Lung (tissue), 12 donors: Measurements from ENCODE around the gene RNASE11. TPM values are rescaled to one million over a fixed set of nuclear protein-coding genes. Genes with fewer than 3 reads are reported as not detected.

ENCODE experiments used
- ATAC-seq: fragments of 200-7000 bp; cut with Tn5 transposase; one replicate; pipeline ENCODE4 v1.9.1; 2020; ENCODE audit warnings: moderate number of reproducible peaks; ENCODE audit not compliant: insufficient read depth, low FRiP score
- DNase-seq, 3 donors: peaks; one replicate each; pipeline ENCODE4 v3.0.0-alpha.2; 2013 to 2017
- H3K27ac ChIP-seq, 2 donors: one replicate each; pipeline ENCODE4 v1.5.1; 2013; ENCODE audit warnings: mild to moderate bottlenecking in 2 of 2, moderate library complexity in 2 of 2, control low read depth in 1 of 2, inconsistent platforms in 1 of 2, low read depth in 1 of 2, low read length in 1 of 2
- H3K27me3 ChIP-seq, 3 donors: one replicate each; pipeline ENCODE4 v1.5.1; 2013; ENCODE audit warnings: low read length in 2 of 3; ENCODE audit not compliant: control insufficient read depth in 3 of 3, insufficient read depth in 3 of 3
- H3K36me3 ChIP-seq, 4 donors: one replicate each; pipeline ENCODE4 v1.5.1; 2013; ENCODE audit warnings: low read length in 4 of 4, mild to moderate bottlenecking in 1 of 4, moderate library complexity in 1 of 4; ENCODE audit not compliant: control insufficient read depth in 4 of 4, insufficient read depth in 4 of 4
- H3K4me1 ChIP-seq, 5 donors: one replicate each; pipeline ENCODE4 v1.5.1; 2013; ENCODE audit warnings: low read length in 5 of 5, mild to moderate bottlenecking in 2 of 5, moderate library complexity in 1 of 5; ENCODE audit not compliant: control insufficient read depth in 5 of 5, insufficient read depth in 5 of 5
- H3K4me3 ChIP-seq: one replicate; pipeline ENCODE4 v1.5.1; 2013; ENCODE audit warnings: mild to moderate bottlenecking, control low read depth, moderate library complexity
- H3K9ac ChIP-seq, 2 donors: one replicate each; pipeline ENCODE4 v1.5.1; 2013; ENCODE audit warnings: low read length in 2 of 2, control low read depth in 1 of 2; ENCODE audit not compliant: insufficient read depth in 1 of 2
- H3K9me3 ChIP-seq, 4 donors: one replicate each; pipeline ENCODE4 v1.5.1; 2013; ENCODE audit warnings: low read length in 3 of 4, mild to moderate bottlenecking in 1 of 4, moderate library complexity in 1 of 4; ENCODE audit not compliant: control insufficient read depth in 4 of 4, insufficient read depth in 3 of 4
- WGBS, 2 donors: extraction: QIAGEN DNeasy Blood & Tissue Kit; methylation state at CpG; one replicate each; pipeline ENCODE4 v1.1.7; 2013; 5-methylcytosine and 5-hydroxymethylcytosine counted together
- polyA plus RNA-seq, 2 donors: library from polyadenylated mRNA; stranded (reverse); fragments of 200-250 nt; gene quantifications; one replicate each; pipeline ENCODE4 v1.2.1, GENCODE V29; 2013
- total RNA-seq, 2 donors: library from RNA; depleted of rRNA in 1 of 2; stranded (reverse); fragments of >200 nt in 1 of 2; gene quantifications; one replicate each; pipeline ENCODE4 v1.2.1, GENCODE V29; 2014 to 2021
- TF ChIP-seq, protein P1 (sequence below): IDR thresholded peaks from 2 replicates; pipeline ENCODE4 v1.5.1; 2012; ENCODE audit warnings: mild to moderate bottlenecking; ENCODE audit errors: control extremely low read depth, extremely low read depth
- donor health status: control.
- donor health status: control.
- donor health status: Bipolar disorder and iron deficiency.
- donor health status: healthy.
- donor health status: DM: yes; HTN: yes; CAD: no.

The RNASE11 gene
- total and polyA plus RNA-seq, 4 donors = not detected

DNA sequence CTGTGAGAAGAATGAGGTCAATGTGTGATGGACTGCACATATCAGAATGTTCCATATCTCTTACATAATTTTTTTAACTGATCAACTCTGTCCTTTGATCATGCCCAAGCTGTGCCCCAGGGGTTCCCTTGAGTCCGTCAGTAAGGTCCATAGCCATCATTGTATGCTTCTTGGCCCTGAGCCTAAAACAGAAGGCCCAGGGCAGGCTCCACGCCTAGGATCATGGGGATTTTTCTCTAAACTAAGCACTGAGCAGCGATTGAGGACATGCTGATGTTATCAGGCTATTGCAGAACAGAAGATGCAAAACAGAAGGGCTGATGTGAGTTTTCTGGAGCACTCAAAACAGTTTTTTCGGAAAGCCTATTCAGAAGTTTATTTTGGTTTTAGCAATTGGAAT, 47.9 kb downstream of the RNASE11 start:
- H3K9ac ChIP-seq = no peak overlapping the region
- no peak overlapping the region for H3K27ac ChIP-seq
- H3K9me3 ChIP-seq = no peaks in the 10 kb centered on the region
- H3K4me3 ChIP-seq = no peak overlapping the region
- WGBS, 2 donors = 67 to 84% methylated on average over 4 of the region's 4 CpGs
- H3K36me3 ChIP-seq = no peaks in the 10 kb centered on the region
- ATAC-seq = no peak
- TF ChIP-seq, protein P1, sequence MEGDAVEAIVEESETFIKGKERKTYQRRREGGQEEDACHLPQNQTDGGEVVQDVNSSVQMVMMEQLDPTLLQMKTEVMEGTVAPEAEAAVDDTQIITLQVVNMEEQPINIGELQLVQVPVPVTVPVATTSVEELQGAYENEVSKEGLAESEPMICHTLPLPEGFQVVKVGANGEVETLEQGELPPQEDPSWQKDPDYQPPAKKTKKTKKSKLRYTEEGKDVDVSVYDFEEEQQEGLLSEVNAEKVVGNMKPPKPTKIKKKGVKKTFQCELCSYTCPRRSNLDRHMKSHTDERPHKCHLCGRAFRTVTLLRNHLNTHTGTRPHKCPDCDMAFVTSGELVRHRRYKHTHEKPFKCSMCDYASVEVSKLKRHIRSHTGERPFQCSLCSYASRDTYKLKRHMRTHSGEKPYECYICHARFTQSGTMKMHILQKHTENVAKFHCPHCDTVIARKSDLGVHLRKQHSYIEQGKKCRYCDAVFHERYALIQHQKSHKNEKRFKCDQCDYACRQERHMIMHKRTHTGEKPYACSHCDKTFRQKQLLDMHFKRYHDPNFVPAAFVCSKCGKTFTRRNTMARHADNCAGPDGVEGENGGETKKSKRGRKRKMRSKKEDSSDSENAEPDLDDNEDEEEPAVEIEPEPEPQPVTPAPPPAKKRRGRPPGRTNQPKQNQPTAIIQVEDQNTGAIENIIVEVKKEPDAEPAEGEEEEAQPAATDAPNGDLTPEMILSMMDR = no peak
- H3K4me1 ChIP-seq = no peaks in the 10 kb centered on the region
- H3K27me3 ChIP-seq = no peaks in the 10 kb centered on the region
- no peak for DNase-seq

Other genes starting within 250 kb of the RNASE11 start
- gene PARP2, start 244.4 kb downstream of the RNASE11 start, total RNA-seq = 10 to 100 TPM; 15.3 to 17.7 TPM
- 10 to 100 TPM; 10.9 to 15.5 TPM for gene PARP2, start 244.4 kb downstream of the RNASE11 start, polyA plus RNA-seq
- gene TEP1, start 174.5 kb downstream of the RNASE11 start, total RNA-seq = 10 to 100 TPM; 21.8 to 44.7 TPM
- gene TEP1, start 174.5 kb downstream of the RNASE11 start, polyA plus RNA-seq = 10 to 100 TPM; 15.7 to 23.2 TPM
- under 1 TPM; 0.25 to 0.51 TPM for gene KLHL33, start 151.8 kb downstream of the RNASE11 start, total RNA-seq
- gene KLHL33, start 151.8 kb downstream of the RNASE11 start, polyA plus RNA-seq = under 1 TPM; 0.03 to 0.08 TPM
- 10 to 100 TPM; 35.5 to 44.8 TPM for gene OSGEP, start 133.2 kb downstream of the RNASE11 start, total RNA-seq
- 10 to 100 TPM; 43.5 to 54.1 TPM for gene OSGEP, start 133.2 kb downstream of the RNASE11 start, polyA plus RNA-seq
- 100 to 1,000 TPM in 1 of 2 donors, 10 to 100 TPM in 1; 66.2 to 144 TPM for gene APEX1, start 132.8 kb downstream of the RNASE11 start, total RNA-seq
- 100 to 1,000 TPM in 1 of 2 donors, 10 to 100 TPM in 1; 95.8 to 159 TPM for gene APEX1, start 132.8 kb downstream of the RNASE11 start, polyA plus RNA-seq
- 10 to 100 TPM; 22.2 to 35.6 TPM for gene PIP4P1, start 126.6 kb downstream of the RNASE11 start, total RNA-seq
- gene PIP4P1, start 126.6 kb downstream of the RNASE11 start, polyA plus RNA-seq = 10 to 100 TPM; 27.4 to 46.7 TPM
- 10 to 100 TPM; 15.5 to 41.4 TPM for gene PNP, start 118.6 kb downstream of the RNASE11 start, total RNA-seq
- gene PNP, start 118.6 kb downstream of the RNASE11 start, polyA plus RNA-seq = 100 to 1,000 TPM in 1 of 2 donors, 10 to 100 TPM in 1; 32.7 to 119 TPM
- gene RNASE10, start 82.5 kb downstream of the RNASE11 start, total RNA-seq = 1 to 10 TPM in 1 of 2 donors, not detected in 1; 1.2 TPM
- gene RNASE10, start 82.5 kb downstream of the RNASE11 start, polyA plus RNA-seq = under 1 TPM in 1 of 2 donors, not detected in 1; 0.06 TPM
- not detected for gene RNASE9, start 27.0 kb downstream of the RNASE11 start, total RNA-seq
- gene RNASE9, start 27.0 kb downstream of the RNASE11 start, polyA plus RNA-seq = not detected
- not detected for gene RNASE12, start 3.4 kb upstream of the RNASE11 start, total RNA-seq
- gene RNASE12, start 3.4 kb upstream of the RNASE11 start, polyA plus RNA-seq = not detected
- gene OR6S1, start 53.7 kb upstream of the RNASE11 start, total RNA-seq = not detected
- gene OR6S1, start 53.7 kb upstream of the RNASE11 start, polyA plus RNA-seq = not detected
- gene RNASE4, start 96.6 kb upstream of the RNASE11 start, total RNA-seq = 10 to 100 TPM; 14.5 to 51.9 TPM
- gene RNASE4, start 96.6 kb upstream of the RNASE11 start, polyA plus RNA-seq = 10 to 100 TPM; 28.4 to 28.8 TPM
- gene ANG, start 100.8 kb upstream of the RNASE11 start, total RNA-seq = 10 to 100 TPM; 14.0 to 16.3 TPM
- gene ANG, start 100.8 kb upstream of the RNASE11 start, polyA plus RNA-seq = 10 to 100 TPM; 19.6 to 27.5 TPM
- not detected for gene EDDM3A, start 157.9 kb upstream of the RNASE11 start, total RNA-seq
- not detected for gene EDDM3A, start 157.9 kb upstream of the RNASE11 start, polyA plus RNA-seq
- gene EDDM3B, start 180.4 kb upstream of the RNASE11 start, total RNA-seq = not detected
- gene EDDM3B, start 180.4 kb upstream of the RNASE11 start, polyA plus RNA-seq = under 1 TPM in 1 of 2 donors, not detected in 1; 0.09 TPM
- gene RNASE6, start 193.3 kb upstream of the RNASE11 start, total RNA-seq = 10 to 100 TPM in 1 of 2 donors, 1 to 10 TPM in 1; 8.1 to 15.9 TPM
- 10 to 100 TPM in 1 of 2 donors, 1 to 10 TPM in 1; 5.1 to 37.2 TPM for gene RNASE6, start 193.3 kb upstream of the RNASE11 start, polyA plus RNA-seq
- 100 to 1,000 TPM; 511 to 773 TPM for gene RNASE1, start 214.8 kb upstream of the RNASE11 start, total RNA-seq
- 1,000 to 10,000 TPM; 1,226 to 1,326 TPM for gene RNASE1, start 214.8 kb upstream of the RNASE11 start, polyA plus RNA-seq